Skin epidermis (tissue), 12 donors: ENCODE results near the gene TSPAN5.
A peak's percentile ranks its signal among the peaks of the same experiment; 100 is the strongest.
"Not testable (repeated sequence)": the region's sequence is repeated elsewhere in the genome, so short reads cannot be mapped to it uniquely, and the experiment has no call there.

Experiments used
- H3K27ac ChIP-seq, 21 experiments: fragments of 200-600 bp; sonication (generic) in 11 of 21; one replicate each; pipeline ENCODE4 v1.5.0; 2020; ENCODE audit warnings: mild to moderate bottlenecking in 3 of 21, inconsistent platforms in 2 of 21, moderate library complexity in 2 of 21
- H3K4me3 ChIP-seq, 7 experiments: fragments of 200-600 bp; sonication (generic) in 2 of 7; one replicate each; pipeline ENCODE4 v1.5.0; 2020; ENCODE audit warnings: inconsistent platforms in 2 of 7, mild to moderate bottlenecking in 2 of 7, moderate library complexity in 1 of 7

Gene TSPAN5

GRCh38 chr4:98534146-98534545 is 124.3 kb downstream of the TSPAN5 start:
- not testable (repeated sequence) for H3K4me3 ChIP-seq, H3K27ac ChIP-seq

- H3K4me3 ChIP-seq = no peak overlapping the region
- no peak overlapping the region for H3K27ac ChIP-seq
Observed at GRCh38 chr4:98530572-98530971, 127.8 kb downstream of the TSPAN5 start.

GRCh38 chr4:98529970-98530569 is 128.3 kb downstream of the TSPAN5 start:
- Histone ChIP-seq H3K4me3 (no peak overlapping the region), H3K27ac (no peak overlapping the region)

- Histone ChIP-seq H3K27ac (no peak overlapping the region), H3K4me3 (no peak overlapping the region)
Observed at GRCh38 chr4:98528882-98529281, 129.5 kb downstream of the TSPAN5 start.

GRCh38 chr4:98527534-98528269 is 130.7 kb downstream of the TSPAN5 start:
- Histone ChIP-seq H3K4me3 (no peak overlapping the region), H3K27ac (no peak overlapping the region)

GRCh38 chr4:98524230-98524629 is 134.2 kb downstream of the TSPAN5 start:
- Histone ChIP-seq H3K27ac (peak overlapping the region in 1 of 21 experiments; percentile 47), H3K4me3 (no peak overlapping the region)

GRCh38 chr4:98522636-98523395 is 135.6 kb downstream of the TSPAN5 start:
- peak overlapping the region in 2 of 21 experiments; percentile 38 to 47 for H3K27ac ChIP-seq
- H3K4me3 ChIP-seq = no peak overlapping the region

- Histone ChIP-seq H3K27ac (peak overlapping the region in 2 of 21 experiments; percentile 9 to 47), H3K4me3 (no peak overlapping the region)
Observed at GRCh38 chr4:98522062-98522461, 136.3 kb downstream of the TSPAN5 start.

GRCh38 chr4:98521486-98521885 is 136.9 kb downstream of the TSPAN5 start:
- H3K4me3 ChIP-seq = no peak overlapping the region
- no peak overlapping the region for H3K27ac ChIP-seq

- Histone ChIP-seq H3K27ac (no peak overlapping the region), H3K4me3 (no peak overlapping the region)
Observed at GRCh38 chr4:98519268-98519977, 139.0 kb downstream of the TSPAN5 start.

- H3K4me3 ChIP-seq = no peak overlapping the region
- H3K27ac ChIP-seq = peak overlapping the region in 1 of 21 experiments; percentile 3
Observed at GRCh38 chr4:98518559-98519267, 139.7 kb downstream of the TSPAN5 start.

GRCh38 chr4:98517218-98518021 is 141.0 kb downstream of the TSPAN5 start:
- Histone ChIP-seq H3K27ac (peak overlapping the region in 2 of 21 experiments; percentile 10 to 47), H3K4me3 (no peak overlapping the region)

- Histone ChIP-seq H3K27ac (peak overlapping the region in 5 of 21 experiments; percentile 3 to 63 (median 10)), H3K4me3 (no peak overlapping the region)
Observed at GRCh38 chr4:98516441-98517217, 141.8 kb downstream of the TSPAN5 start.

- Histone ChIP-seq H3K27ac (peak overlapping the region in 5 of 21 experiments; percentile 3 to 63 (median 10)), H3K4me3 (no peak overlapping the region)
Observed at GRCh38 chr4:98516042-98516440, 142.4 kb downstream of the TSPAN5 start.

GRCh38 chr4:98515470-98515809 is 143.0 kb downstream of the TSPAN5 start:
- peak overlapping the region in 4 of 21 experiments; percentile 25 to 63 (median 32) for H3K27ac ChIP-seq
- no peak overlapping the region for H3K4me3 ChIP-seq

GRCh38 chr4:98514741-98515469 is 143.5 kb downstream of the TSPAN5 start:
- H3K27ac ChIP-seq = peak overlapping the region in 3 of 21 experiments; percentile 25 to 38 (median 26)
- no peak overlapping the region for H3K4me3 ChIP-seq

GRCh38 chr4:98512918-98513317 is 145.5 kb downstream of the TSPAN5 start:
- H3K27ac ChIP-seq = no peak overlapping the region

More at GRCh38 chr4:98512918-98513317, 145.5 kb downstream of the TSPAN5 start:
- H3K4me3 ChIP-seq = no peak overlapping the region
